ENCODE results near the gene ZBTB44. TPM values are rescaled to one million over a fixed set of nuclear protein-coding genes. Genes with fewer than 3 reads are reported as not detected.
"Not testable (repeated sequence)": the region's sequence is repeated elsewhere in the genome, so short reads cannot be mapped to it uniquely, and the experiment has no call there.

The ZBTB44 gene
- total RNA-seq, 1 donor, result 41.5 TPM

DNA sequence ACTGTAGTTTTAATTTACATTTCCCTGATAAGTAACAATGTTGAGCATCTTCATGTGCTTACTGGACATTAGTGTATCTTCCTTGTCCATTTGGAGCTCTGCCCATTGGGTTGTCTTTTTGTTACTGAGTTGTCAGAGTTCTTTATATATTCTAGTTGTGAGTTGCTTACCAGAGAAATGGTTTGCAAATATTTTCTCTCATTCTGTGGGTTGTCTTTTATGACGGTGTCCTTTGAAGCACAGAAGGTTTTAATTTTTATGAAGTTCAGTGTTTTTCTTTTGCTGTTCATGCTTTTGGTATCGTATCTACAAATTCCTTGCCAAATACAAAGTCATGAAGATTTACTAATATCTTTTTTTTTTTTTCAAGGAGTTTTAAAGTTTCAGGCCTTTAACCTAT, 42.4 kb downstream of the ZBTB44 start:
- no peak overlapping the region for H3K4me3 ChIP-seq (ENCODE audit: low read depth, low read length)
- TF ChIP-seq, protein P1, sequence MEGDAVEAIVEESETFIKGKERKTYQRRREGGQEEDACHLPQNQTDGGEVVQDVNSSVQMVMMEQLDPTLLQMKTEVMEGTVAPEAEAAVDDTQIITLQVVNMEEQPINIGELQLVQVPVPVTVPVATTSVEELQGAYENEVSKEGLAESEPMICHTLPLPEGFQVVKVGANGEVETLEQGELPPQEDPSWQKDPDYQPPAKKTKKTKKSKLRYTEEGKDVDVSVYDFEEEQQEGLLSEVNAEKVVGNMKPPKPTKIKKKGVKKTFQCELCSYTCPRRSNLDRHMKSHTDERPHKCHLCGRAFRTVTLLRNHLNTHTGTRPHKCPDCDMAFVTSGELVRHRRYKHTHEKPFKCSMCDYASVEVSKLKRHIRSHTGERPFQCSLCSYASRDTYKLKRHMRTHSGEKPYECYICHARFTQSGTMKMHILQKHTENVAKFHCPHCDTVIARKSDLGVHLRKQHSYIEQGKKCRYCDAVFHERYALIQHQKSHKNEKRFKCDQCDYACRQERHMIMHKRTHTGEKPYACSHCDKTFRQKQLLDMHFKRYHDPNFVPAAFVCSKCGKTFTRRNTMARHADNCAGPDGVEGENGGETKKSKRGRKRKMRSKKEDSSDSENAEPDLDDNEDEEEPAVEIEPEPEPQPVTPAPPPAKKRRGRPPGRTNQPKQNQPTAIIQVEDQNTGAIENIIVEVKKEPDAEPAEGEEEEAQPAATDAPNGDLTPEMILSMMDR (IDR thresholded peaks at IDR 0.05; ENCODE audit: insufficient read depth, low read depth, low read length), result no peak
- no peak for DNase-seq (ENCODE audit: low read depth)

DNA sequence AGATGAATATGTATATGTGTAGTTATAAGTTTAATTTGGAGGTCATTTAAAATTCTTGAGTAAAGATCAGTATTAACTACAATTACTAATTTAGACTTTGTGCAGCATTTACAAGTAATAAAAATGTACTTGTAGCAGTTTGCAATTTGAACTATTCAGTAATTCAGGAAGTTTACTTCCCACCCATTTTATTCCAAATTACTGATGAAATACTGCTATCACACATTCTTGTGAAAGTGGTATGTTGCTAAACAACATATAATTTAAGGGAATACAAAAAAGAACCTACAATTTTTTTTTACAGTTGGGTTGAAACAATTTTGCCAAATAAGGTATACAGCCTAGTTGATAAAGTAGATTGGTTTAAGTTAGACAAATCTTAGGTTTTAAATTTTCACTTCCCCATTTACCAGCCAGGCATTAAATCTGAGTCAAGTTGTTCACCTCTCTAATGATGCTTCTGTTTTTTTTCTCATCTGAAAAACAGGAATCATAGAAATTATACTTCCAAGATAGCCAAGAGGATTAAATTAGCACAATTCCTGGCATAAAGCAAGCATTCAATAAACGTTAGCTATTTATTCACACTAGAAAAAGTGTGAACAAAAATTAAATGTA, 45.3 kb downstream of the ZBTB44 start:
- no peak overlapping the region for H3K4me3 ChIP-seq (ENCODE audit: low read depth, low read length)
- DNase-seq (ENCODE audit: low read depth), result no peak
- TF ChIP-seq, protein P1 (IDR thresholded peaks at IDR 0.05; ENCODE audit: insufficient read depth, low read depth, low read length), result no peak

DNA sequence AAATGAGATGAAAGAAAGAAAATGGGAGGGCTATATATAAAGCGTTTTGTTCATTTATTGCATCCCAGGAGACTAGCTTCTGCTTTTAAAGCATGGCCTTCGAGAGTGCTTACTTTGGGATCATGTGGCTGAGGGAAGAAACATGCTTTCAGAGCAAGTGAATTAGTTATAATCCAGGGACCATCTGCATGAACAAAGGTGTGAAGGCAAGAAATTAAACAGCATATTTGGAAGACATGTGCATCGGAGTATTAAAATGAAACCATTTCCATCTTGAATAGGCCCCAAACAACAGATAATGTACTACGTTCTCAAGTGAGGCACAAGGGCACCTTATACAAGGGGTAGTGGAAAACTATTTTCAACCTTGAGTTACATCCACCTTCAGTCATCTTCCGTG, 51.4 kb downstream of the ZBTB44 start:
- TF ChIP-seq, protein P1 (IDR thresholded peaks at IDR 0.05; ENCODE audit: insufficient read depth, low read depth, low read length), result no peak
- no peak for DNase-seq (ENCODE audit: low read depth)
- H3K4me3 ChIP-seq (ENCODE audit: low read depth, low read length), result no peak overlapping the region

DNA sequence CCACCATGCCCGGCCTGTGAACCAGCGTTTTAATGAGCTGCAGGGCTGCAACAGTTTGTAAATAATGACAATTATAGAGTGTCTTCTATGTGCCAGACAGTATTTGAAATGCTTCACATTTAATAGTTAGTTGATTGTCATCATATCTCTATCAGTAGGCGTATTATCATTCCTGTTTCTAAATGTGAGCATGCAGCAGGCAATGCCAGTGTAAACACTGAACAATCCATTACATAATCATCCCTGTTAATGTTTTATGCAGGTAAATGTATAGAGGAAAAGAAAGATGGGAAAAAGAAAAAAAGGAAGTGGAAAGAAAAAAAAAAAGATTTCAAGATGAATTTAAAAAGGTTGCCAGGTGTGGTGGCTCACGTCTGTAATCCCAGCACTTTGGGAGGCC, 52.3 kb downstream of the ZBTB44 start:
- no peak overlapping the region for H3K4me3 ChIP-seq (ENCODE audit: low read depth, low read length)
- TF ChIP-seq, protein P1 (IDR thresholded peaks at IDR 0.05; ENCODE audit: insufficient read depth, low read depth, low read length), result no peak
- DNase-seq (ENCODE audit: low read depth), result no peak

DNA sequence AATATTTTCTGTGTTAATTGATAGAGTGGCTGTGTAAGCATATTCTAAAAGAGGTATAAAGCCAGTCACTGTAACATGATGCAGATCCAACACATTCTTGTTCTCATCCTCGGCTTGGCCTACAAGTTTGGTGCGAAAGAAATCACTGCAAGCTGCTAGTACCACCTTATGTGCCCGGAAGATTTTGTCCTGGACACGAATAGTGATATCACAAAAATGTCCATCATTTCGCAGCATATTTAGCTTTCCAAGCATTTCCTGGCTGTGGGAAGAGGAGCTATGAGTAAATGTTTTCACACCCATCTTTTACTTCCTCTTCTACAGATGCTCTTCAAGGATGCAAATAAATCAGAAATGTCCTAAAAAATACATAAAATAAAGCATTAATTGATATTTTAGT, 53.1 kb downstream of the ZBTB44 start:
- H3K4me3 ChIP-seq (ENCODE audit: low read depth, low read length), result no peak overlapping the region
- TF ChIP-seq, protein P1 (IDR thresholded peaks at IDR 0.05; ENCODE audit: insufficient read depth, low read depth, low read length), result no peak
- no peak for DNase-seq (ENCODE audit: low read depth)

DNA sequence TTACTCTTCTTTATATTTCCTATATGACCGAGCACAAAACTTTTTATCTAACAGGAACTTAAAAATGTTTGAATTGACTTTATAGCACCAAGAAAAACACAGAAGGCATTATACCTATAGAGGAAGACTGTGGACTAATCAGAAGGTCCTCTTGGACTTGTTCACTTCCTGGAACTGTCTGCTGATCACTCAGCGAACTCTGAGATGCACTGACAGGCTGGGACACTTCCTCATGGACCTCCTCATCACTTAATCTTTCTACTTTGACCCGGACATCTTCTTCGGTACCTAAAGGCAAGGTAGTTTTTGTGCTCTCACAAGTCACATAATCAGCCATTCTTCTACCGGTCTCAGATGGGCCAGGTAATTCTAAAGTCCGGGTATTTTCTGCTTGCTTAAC, 54.0 kb downstream of the ZBTB44 start:
- no peak for DNase-seq (ENCODE audit: low read depth)
- TF ChIP-seq, protein P1 (IDR thresholded peaks at IDR 0.05; ENCODE audit: insufficient read depth, low read depth, low read length), result no peak
- no peak overlapping the region for H3K4me3 ChIP-seq (ENCODE audit: low read depth, low read length)

DNA sequence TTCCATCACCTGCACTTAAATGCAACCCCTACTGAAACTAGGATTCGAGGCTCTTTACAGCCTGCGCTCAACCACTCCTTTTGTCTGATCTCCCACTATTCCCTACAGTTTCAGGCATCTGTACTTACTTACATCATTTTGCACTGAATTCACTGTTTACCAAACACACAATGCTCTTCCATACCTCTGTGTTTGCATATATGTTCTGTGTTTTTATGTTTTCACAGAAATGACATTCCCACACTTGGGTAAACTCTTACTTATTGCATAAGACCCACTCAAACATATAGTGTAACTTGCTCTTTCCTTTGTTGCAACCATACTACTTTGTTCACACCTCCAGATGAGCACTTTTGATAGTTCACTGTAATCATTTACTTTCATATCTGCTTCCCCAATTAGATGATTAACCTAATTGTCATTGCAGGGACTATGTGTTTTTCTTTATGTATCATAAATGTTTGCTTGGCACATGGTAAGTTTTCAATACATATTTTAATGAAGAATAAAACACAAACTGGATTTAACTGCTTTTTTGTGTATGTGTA, 54.6 kb downstream of the ZBTB44 start:
- H3K4me3 ChIP-seq (ENCODE audit: low read depth, low read length), result no peak overlapping the region
- TF ChIP-seq, protein P1 (IDR thresholded peaks at IDR 0.05; ENCODE audit: insufficient read depth, low read depth, low read length), result no peak
- no peak for DNase-seq (ENCODE audit: low read depth)

DNA sequence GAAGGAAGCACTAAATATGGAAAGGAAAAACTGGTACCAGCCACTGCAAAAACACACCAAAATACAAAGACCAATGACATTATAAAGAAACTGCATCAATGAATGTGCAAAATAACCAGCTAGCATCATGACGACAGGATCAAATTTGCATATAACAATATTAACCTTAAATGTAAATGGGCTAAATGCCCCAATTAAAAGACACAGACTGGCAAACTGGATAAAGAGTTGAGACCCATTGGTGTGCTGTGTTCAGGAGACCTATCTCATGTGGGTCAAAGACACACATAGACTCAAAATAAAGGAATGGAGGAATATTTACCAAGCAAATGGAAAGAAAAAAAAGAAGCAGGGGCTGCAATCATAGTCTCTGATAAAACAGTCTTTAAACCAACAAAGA, 63.0 kb downstream of the ZBTB44 start:
- DNase-seq (ENCODE audit: low read depth); H3K4me3 ChIP-seq (ENCODE audit: low read depth, low read length): not testable (repeated sequence)

DNA sequence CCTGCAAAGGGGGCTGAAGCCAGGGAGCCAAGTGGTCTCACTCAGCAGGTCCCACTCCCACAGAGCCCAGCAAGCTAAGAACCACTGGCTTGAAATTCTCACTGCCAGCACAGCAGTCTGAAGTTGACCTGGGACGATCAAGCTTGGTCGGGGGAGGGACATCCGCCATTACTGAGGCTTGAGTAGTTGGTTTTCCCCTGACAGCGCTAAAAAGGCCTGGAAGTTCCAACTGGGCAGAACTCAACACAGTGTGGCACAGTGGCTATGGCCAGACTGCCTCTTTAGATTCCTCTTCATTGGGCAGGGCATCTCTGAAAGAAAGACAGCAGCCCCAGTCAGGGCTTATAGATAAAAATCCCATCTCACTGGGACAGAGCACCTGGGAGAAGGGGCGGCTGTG, 64.8 kb downstream of the ZBTB44 start:
- not testable (repeated sequence) for DNase-seq (ENCODE audit: low read depth); H3K4me3 ChIP-seq (ENCODE audit: low read depth, low read length)
